Measurements from ENCODE around the gene CLUH.

The CLUH gene

DNA sequence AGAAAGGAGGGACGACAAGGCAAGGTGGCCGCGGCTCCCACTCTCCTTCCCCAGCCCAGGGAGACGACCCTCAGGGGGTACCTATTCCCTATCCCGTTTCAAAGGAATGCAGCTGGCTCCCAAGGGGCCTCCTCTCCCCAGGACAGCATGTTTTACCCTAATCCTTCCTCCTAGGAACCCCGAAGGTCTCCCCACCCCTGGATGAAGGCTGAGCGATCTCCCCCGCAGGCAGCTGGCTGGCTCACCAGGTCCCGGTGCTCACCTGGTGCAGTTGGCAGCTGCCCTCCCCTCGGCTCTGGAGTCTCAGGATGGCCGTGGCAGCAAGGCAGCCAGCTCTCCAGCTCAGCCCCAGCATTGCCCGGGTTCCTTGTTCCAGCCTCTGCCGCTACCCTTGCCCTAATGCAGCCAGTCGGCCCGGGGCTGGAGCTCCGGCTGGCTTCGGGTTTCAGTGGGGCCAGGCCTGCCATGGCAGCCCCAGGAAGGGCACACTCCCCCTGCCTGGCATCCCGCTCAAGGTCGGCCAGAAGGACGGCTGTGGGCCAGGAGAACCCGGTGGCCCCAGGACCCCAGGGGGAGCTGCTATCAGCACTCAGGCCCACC lies 4.6 kb downstream of the CLUH start:
- no peak overlapping the region for H3K4me3 ChIP-seq (ENCODE audit: low read depth, low read length)
- no peak overlapping the region for H2AFZ ChIP-seq (ENCODE audit: low read length, unreplicated experiment)
- H3K4me1 ChIP-seq (ENCODE audit: control insufficient read depth, insufficient read depth, low read length, unreplicated experiment), result peaks cover 38% of the 10 kb centered on the region
- no peak overlapping the region for H3K27ac ChIP-seq (ENCODE audit: low read depth, low read length)
- peaks cover 75% of the 10 kb centered on the region for H3K79me2 ChIP-seq (ENCODE audit: control insufficient read depth, insufficient read depth, low read length, unreplicated experiment)
- no peaks in the 10 kb centered on the region for H3K27me3 ChIP-seq (ENCODE audit: insufficient read depth, low read length)
- H3K36me3 ChIP-seq (ENCODE audit: insufficient read depth, low read length), result 0 out of 2 replicates have a peak, but pooled peaks cover 4% of the 10 kb centered on the region

- Histone ChIP-seq H3K27ac (ENCODE audit: low read depth, low read length) (no peak overlapping the region), H3K4me3 (ENCODE audit: low read depth, low read length) (no peak overlapping the region), H3K36me3 (ENCODE audit: insufficient read depth, low read length) (0 out of 2 replicates have a peak, but pooled peaks cover 4% of the 10 kb centered on the region), H2AFZ (ENCODE audit: low read length, unreplicated experiment) (no peak overlapping the region), H3K4me1 (ENCODE audit: control insufficient read depth, insufficient read depth, low read length, unreplicated experiment) (peaks cover 38% of the 10 kb centered on the region), H3K27me3 (ENCODE audit: insufficient read depth, low read length) (no peaks in the 10 kb centered on the region), H3K79me2 (ENCODE audit: control insufficient read depth, insufficient read depth, low read length, unreplicated experiment) (peaks cover 69% of the 10 kb centered on the region)
Observed at GRCh38 chr17:2705888-2706795, 5.4 kb downstream of the CLUH start.

- no peak overlapping the region for H3K27ac ChIP-seq (ENCODE audit: low read depth, low read length)
- no peak overlapping the region for H3K4me3 ChIP-seq (ENCODE audit: low read depth, low read length)
- peaks cover 61% of the 10 kb centered on the region for H3K79me2 ChIP-seq (ENCODE audit: control insufficient read depth, insufficient read depth, low read length, unreplicated experiment)
- peaks cover 34% of the 10 kb centered on the region for H3K4me1 ChIP-seq (ENCODE audit: control insufficient read depth, insufficient read depth, low read length, unreplicated experiment)
- no peaks in the 10 kb centered on the region for H3K27me3 ChIP-seq (ENCODE audit: insufficient read depth, low read length)
- H2AFZ ChIP-seq (ENCODE audit: low read length, unreplicated experiment), result no peak overlapping the region
- H3K36me3 ChIP-seq (ENCODE audit: insufficient read depth, low read length), result 0 out of 2 replicates have a peak, but pooled peaks cover 4% of the 10 kb centered on the region
Observed at GRCh38 chr17:2705263-2705662, 6.3 kb downstream of the CLUH start.

DNA sequence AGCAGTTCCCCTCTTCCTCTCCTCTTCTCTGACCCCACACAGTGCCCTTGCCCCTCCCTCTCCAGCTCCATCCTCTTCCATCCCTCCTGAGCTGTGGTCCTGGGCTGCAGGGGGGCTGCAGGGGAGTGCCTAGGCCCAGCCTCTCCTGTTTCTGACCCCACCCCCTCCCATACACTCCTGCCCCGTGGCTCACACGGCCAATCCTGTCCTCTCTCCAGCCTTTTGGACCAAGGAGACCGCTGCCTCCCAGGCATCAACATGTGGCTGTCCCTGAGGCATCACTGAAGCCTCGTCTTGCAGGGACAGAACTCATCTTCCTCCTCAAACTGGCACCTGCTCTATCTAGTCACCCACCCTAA lies 6.7 kb downstream of the CLUH start:
- H3K36me3 ChIP-seq (ENCODE audit: insufficient read depth, low read length), result 0 out of 2 replicates have a peak, but pooled peaks cover 4% of the 10 kb centered on the region
- peaks cover 57% of the 10 kb centered on the region for H3K79me2 ChIP-seq (ENCODE audit: control insufficient read depth, insufficient read depth, low read length, unreplicated experiment)

GRCh38 chr17:2704031-2704889 lies 7.3 kb downstream of the CLUH start:
- Histone ChIP-seq H3K36me3 (ENCODE audit: insufficient read depth, low read length) (0 out of 2 replicates have a peak, but pooled peaks cover 4% of the 10 kb centered on the region), H3K4me1 (ENCODE audit: control insufficient read depth, insufficient read depth, low read length, unreplicated experiment) (peaks cover 24% of the 10 kb centered on the region), H3K27ac (ENCODE audit: low read depth, low read length) (no peak overlapping the region), H3K27me3 (ENCODE audit: insufficient read depth, low read length) (no peaks in the 10 kb centered on the region), H2AFZ (ENCODE audit: low read length, unreplicated experiment) (no peak overlapping the region), H3K4me3 (ENCODE audit: low read depth, low read length) (no peak overlapping the region), H3K79me2 (ENCODE audit: control insufficient read depth, insufficient read depth, low read length, unreplicated experiment) (peaks cover 51% of the 10 kb centered on the region)

More for the DNA sequence above, 6.7 kb downstream of the CLUH start:
- H3K4me1 ChIP-seq (ENCODE audit: control insufficient read depth, insufficient read depth, low read length, unreplicated experiment), result peaks cover 30% of the 10 kb centered on the region
- no peaks in the 10 kb centered on the region for H3K27me3 ChIP-seq (ENCODE audit: insufficient read depth, low read length)
- no peak overlapping the region for H3K4me3 ChIP-seq (ENCODE audit: low read depth, low read length)
- H3K27ac ChIP-seq (ENCODE audit: low read depth, low read length), result no peak overlapping the region
- no peak overlapping the region for H2AFZ ChIP-seq (ENCODE audit: low read length, unreplicated experiment)

DNA sequence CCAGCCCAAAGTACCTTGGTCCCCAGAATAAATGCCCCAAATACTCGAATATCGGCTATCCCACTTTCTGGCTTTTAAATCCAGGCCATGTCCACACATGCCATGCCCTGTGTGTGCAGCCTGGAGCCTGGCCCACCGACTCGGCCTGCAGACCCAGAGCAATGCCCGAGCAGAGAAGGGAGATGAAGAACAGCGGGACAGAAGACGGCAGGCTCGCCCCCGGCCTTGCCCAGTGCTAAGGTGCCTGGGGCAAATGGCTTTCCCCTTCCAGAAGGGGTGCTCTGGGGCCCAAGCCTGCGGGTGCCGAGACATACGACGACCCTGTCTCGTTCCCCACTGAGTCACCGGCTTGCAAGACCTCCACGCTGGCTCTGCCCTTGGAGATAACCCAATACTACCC lies 8.0 kb downstream of the CLUH start:
- Histone ChIP-seq H2AFZ (ENCODE audit: low read length, unreplicated experiment) (no peak overlapping the region), H3K36me3 (ENCODE audit: insufficient read depth, low read length) (peaks cover 9% of the 10 kb centered on the region; the same call in 1 of the 2 replicates), H3K4me3 (ENCODE audit: low read depth, low read length) (no peak overlapping the region), H3K79me2 (ENCODE audit: control insufficient read depth, insufficient read depth, low read length, unreplicated experiment) (peaks cover 44% of the 10 kb centered on the region), H3K4me1 (ENCODE audit: control insufficient read depth, insufficient read depth, low read length, unreplicated experiment) (peaks cover 18% of the 10 kb centered on the region), H3K27me3 (ENCODE audit: insufficient read depth, low read length) (no peaks in the 10 kb centered on the region), H3K27ac (ENCODE audit: low read depth, low read length) (no peak overlapping the region)

DNA sequence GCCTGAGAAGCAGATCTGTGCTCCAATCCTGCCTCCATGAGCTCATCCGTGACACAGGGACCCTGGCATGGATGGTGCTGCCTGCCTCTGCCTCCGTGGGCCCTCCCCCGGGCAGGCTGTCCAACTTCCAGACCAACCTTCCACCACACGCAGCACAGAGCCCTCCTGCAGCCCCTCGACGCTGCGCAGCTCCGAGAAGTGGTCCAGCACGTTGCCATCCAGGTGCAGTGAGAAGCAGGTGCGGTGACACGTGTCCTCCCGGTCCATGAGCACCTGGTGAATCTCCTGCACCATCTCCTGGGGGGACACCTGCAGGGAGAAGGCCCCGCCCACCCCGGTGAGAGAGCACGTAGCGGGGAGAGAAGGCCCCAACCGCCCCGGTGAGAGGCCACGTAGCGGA lies 8.4 kb downstream of the CLUH start:
- Histone ChIP-seq H3K4me1 (ENCODE audit: control insufficient read depth, insufficient read depth, low read length, unreplicated experiment) (peaks cover 14% of the 10 kb centered on the region), H3K27me3 (ENCODE audit: insufficient read depth, low read length) (no peaks in the 10 kb centered on the region), H3K79me2 (ENCODE audit: control insufficient read depth, insufficient read depth, low read length, unreplicated experiment) (peaks cover 40% of the 10 kb centered on the region), H3K4me3 (ENCODE audit: low read depth, low read length) (no peak overlapping the region), H3K27ac (ENCODE audit: low read depth, low read length) (no peak overlapping the region), H3K36me3 (ENCODE audit: insufficient read depth, low read length) (peaks cover 12% of the 10 kb centered on the region; the same call in 1 of the 2 replicates), H2AFZ (ENCODE audit: low read length, unreplicated experiment) (no peak overlapping the region)

DNA sequence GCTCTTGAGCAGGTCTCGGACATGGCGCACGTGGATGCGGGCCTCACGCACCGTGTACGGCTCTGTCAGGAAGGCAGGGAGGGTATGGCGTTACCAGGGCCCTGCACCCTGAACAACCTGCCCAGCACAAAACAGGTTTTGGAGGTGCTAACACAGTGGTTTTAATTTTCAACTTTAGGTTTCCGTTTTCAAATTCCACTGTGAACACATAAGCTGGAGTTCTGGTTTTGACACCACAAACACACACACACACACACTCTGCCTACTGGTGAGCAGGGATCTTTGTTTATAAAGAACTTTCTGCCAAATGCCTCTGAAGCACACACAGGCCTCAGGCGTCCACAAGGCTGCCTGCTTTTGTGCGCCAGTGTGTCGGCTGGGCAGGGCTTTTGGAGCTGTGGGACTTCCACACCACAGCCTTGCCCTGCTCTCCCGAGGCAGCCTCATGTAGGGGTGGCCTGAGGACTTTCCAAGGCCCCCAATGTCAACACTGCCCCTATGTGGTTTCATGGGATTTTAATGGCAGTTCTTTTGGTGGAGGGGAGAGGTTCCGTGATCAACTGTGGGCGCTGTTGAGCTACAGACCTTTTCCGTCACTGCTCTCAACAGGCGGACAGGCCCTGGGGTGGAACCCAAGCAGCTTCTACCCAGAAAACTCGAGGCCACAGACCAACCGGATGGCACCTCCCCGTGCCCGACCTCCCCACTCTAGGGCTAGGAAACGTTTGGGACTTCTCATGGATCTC lies 9.4 kb downstream of the CLUH start:
- no peaks in the 10 kb centered on the region for H3K27me3 ChIP-seq (ENCODE audit: insufficient read depth, low read length)
- peaks cover 30% of the 10 kb centered on the region for H3K79me2 ChIP-seq (ENCODE audit: control insufficient read depth, insufficient read depth, low read length, unreplicated experiment)
- no peak overlapping the region for H2AFZ ChIP-seq (ENCODE audit: low read length, unreplicated experiment)
- no peak overlapping the region for H3K4me3 ChIP-seq (ENCODE audit: low read depth, low read length)
- peaks cover 8% of the 10 kb centered on the region for H3K4me1 ChIP-seq (ENCODE audit: control insufficient read depth, insufficient read depth, low read length, unreplicated experiment)
- H3K36me3 ChIP-seq (ENCODE audit: insufficient read depth, low read length), result peaks cover 19% of the 10 kb centered on the region; the same call in 1 of the 2 replicates
- no peak overlapping the region for H3K27ac ChIP-seq (ENCODE audit: low read depth, low read length)

- peaks cover 19% of the 10 kb centered on the region; the same call in 1 of the 2 replicates for H3K36me3 ChIP-seq (ENCODE audit: insufficient read depth, low read length)
- H3K79me2 ChIP-seq (ENCODE audit: control insufficient read depth, insufficient read depth, low read length, unreplicated experiment), result peaks cover 22% of the 10 kb centered on the region
- H3K4me1 ChIP-seq (ENCODE audit: control insufficient read depth, insufficient read depth, low read length, unreplicated experiment), result peaks cover 8% of the 10 kb centered on the region
- H3K4me3 ChIP-seq (ENCODE audit: low read depth, low read length), result no peak overlapping the region
- H2AFZ ChIP-seq (ENCODE audit: low read length, unreplicated experiment), result no peak overlapping the region
- no peak overlapping the region for H3K27ac ChIP-seq (ENCODE audit: low read depth, low read length)
- no peaks in the 10 kb centered on the region for H3K27me3 ChIP-seq (ENCODE audit: insufficient read depth, low read length)
Observed at GRCh38 chr17:2701161-2701995, 10.2 kb downstream of the CLUH start.

All from ACC112 (cell line).